Tibial artery (tissue), 4 donors: ENCODE data around the gene OXCT1.
"Not testable (repeated sequence)": the region's sequence is repeated elsewhere in the genome, so short reads cannot be mapped to it uniquely, and the experiment has no call there.

Source experiments
- DNase-seq, 2 donors: peaks; one replicate each; pipeline ENCODE4 v3.0.0-alpha.2; 2019
- H3K27ac ChIP-seq, 2 donors: fragments of 200-600 bp; sonication (generic) in 1 of 2; 1 replicate in 1 of 2; 2 replicates in 1 of 2; pipeline ENCODE4 v1.5.1; 2018 to 2019; ENCODE audit warnings: mild to moderate bottlenecking in 1 of 2
- H3K27me3 ChIP-seq, 2 donors: fragments of 200-600 bp; sonication (generic) in 1 of 2; one replicate each; pipeline versions ENCODE4 v1.5.1 to v1.6.0; 2016 to 2019
- H3K36me3 ChIP-seq, 3 donors: fragments of 200-600 bp; sonication (generic) in 2 of 3; one replicate each; pipeline ENCODE4 v1.5.1; 2016 to 2019; ENCODE audit warnings: mild to moderate bottlenecking in 2 of 3
- H3K4me1 ChIP-seq, 4 donors: fragments of 200-600 bp; sonication (generic) in 2 of 4; 1 replicate in 3 of 4; 2 replicates in 1 of 4; pipeline ENCODE4 v1.5.1; 2016 to 2019
- H3K4me3 ChIP-seq, 2 donors: fragments of 200-600 bp; sonication (generic) in 1 of 2; 1 replicate in 1 of 2; 2 replicates in 1 of 2; pipeline ENCODE4 v1.5.1; 2018 to 2019; ENCODE audit warnings: mild to moderate bottlenecking in 2 of 2
- H3K9me3 ChIP-seq, 3 donors: fragments of 200-600 bp; sonication (generic) in 1 of 3; one replicate each; pipeline ENCODE4 v1.5.1; 2016 to 2019
- intact Hi-C: fragments of 100-400 bp; cut with DNase I; formaldehyde crosslinking; loops from one replicate; pipeline ENCODE4 v1.15.0; 2023; ENCODE audit warnings: low total_unique reads
- TF ChIP-seq, protein P1 (sequence below), 2 experiments: fragments of 200-600 bp in 1 of 2; fragments of 450-650 bp in 1 of 2; IDR thresholded peaks; one replicate each; pipeline ENCODE4 v1.5.1; 2017 to 2019; ENCODE audit warnings: antibody characterized with exemption in 2 of 2, mild to moderate bottlenecking in 1 of 2, moderate library complexity in 1 of 2

OXCT1 gene

DNA sequence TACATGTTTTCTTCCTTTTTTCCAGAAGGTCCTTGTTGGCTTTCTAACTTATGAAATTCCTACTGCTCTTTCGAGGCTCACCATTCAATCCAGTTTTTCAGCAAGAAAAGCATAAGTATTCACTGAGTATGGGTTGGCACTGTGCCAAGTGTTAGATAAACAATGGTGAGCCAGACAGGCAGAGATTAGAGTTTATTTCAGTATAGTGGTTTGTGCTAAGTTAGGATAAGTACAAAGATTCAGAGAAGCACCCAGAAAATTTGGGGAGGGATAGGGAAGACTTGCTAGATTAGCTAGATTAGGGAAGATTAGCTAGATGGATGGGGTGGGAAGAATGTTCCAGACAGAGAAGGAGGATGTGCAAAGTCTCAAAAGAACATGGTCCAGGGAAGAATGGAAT, 122.9 kb downstream of the OXCT1 start:
- Histone ChIP-seq H3K9me3 (no peaks in the 10 kb centered on the region), H3K4me1 (peaks cover 0 to 13% (median 4%) of the 10 kb centered on the region in 4 donors), H3K4me3 (no peak overlapping the region), H3K27ac (no peak overlapping the region), H3K36me3 (peaks cover 0 to 13% (median 0%) of the 10 kb centered on the region in 3 donors), H3K27me3 (no peaks in the 10 kb centered on the region)
- intact Hi-C loops = no loop called here
- TF ChIP-seq, protein P1, sequence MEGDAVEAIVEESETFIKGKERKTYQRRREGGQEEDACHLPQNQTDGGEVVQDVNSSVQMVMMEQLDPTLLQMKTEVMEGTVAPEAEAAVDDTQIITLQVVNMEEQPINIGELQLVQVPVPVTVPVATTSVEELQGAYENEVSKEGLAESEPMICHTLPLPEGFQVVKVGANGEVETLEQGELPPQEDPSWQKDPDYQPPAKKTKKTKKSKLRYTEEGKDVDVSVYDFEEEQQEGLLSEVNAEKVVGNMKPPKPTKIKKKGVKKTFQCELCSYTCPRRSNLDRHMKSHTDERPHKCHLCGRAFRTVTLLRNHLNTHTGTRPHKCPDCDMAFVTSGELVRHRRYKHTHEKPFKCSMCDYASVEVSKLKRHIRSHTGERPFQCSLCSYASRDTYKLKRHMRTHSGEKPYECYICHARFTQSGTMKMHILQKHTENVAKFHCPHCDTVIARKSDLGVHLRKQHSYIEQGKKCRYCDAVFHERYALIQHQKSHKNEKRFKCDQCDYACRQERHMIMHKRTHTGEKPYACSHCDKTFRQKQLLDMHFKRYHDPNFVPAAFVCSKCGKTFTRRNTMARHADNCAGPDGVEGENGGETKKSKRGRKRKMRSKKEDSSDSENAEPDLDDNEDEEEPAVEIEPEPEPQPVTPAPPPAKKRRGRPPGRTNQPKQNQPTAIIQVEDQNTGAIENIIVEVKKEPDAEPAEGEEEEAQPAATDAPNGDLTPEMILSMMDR (IDR thresholded peaks at IDR 0.05) = no peak
- DNase-seq = no peak

DNA sequence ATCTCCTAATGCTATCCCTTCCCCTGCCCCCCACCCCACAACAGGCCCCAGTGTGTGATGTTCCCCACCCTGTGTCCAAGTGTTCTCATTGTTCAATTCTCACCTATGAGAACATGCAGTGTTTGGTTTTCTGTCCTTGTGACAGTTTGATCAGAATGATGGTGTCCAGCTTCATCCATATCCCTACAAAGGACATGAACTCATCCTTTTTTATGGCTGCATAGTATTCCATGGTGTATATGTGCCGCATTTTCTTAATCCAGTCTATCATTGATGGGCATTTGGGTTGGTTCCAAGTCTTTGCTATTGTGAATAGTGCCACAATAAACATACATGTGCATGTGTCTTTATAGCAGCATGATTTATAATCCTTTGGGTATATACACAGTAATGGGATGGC, 127.6 kb downstream of the OXCT1 start:
- H3K27me3 ChIP-seq, H3K27ac ChIP-seq, H3K4me3 ChIP-seq, intact Hi-C loops, H3K4me1 ChIP-seq, H3K9me3 ChIP-seq, DNase-seq: not testable (repeated sequence)
- H3K36me3 ChIP-seq = peaks cover 18 to 32% (median 27%) of the 10 kb centered on the region in 3 donors

DNA sequence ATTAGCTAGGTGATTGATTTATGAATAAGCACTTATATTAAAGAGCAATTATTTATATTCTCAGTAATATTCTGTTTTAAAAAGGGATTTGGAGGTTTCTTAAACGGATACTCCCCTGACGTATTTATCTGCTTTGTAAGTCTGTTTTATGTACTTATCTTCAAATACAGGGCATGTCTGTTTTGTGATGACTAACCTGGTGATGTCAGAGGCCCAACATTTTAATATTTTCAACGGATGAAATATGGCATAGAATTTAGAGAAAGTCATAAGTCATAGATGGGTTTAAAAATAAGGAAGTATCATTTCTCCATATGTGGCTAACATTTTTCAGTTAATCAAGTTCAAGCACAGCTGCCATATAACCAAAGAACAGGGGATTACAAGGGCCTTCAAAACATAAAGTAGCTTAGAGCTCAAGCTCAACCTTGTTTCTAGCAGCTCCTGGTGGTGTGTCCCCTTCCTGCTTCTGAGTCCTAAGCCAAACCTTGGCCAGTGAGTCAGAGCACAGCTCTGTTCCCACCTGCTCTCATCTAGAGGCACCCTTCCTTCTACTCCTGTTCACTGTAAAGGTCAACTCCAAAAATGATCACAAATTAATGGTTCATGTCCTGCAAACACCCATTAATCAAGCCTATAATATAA, 131.4 kb downstream of the OXCT1 start:
- TF ChIP-seq, protein P1 (IDR thresholded peaks at IDR 0.05) = no peak
- peaks cover 23 to 43% (median 29%) of the 10 kb centered on the region in 3 donors for H3K36me3 ChIP-seq
- intact Hi-C loops = no loop called here
- H3K9me3 ChIP-seq = no peaks in the 10 kb centered on the region
- no peak overlapping the region for H3K4me3 ChIP-seq
- DNase-seq = no peak
- H3K27me3 ChIP-seq = no peaks in the 10 kb centered on the region
- no peak overlapping the region for H3K27ac ChIP-seq
- H3K4me1 ChIP-seq = no peaks in the 10 kb centered on the region

DNA sequence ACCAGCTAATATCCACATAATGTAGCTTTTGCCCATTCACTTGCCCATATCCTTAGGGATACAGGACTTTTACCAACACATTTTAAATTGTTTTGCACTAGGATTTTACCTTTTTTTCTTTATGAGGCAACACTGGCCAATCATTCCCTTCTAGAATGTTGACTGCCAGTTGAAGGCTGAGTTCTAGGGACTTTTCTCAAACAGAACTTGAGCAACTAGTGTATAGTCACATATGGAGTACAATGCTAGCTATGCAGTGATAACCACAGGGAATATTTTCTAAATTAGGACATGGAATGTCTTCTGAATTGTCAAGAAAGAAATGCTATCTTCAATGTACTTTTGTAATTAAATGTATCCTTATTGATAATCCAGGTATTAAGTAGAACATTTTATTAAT, 133.6 kb downstream of the OXCT1 start:
- Histone ChIP-seq H3K27ac (no peak overlapping the region), H3K4me1 (no peaks in the 10 kb centered on the region), H3K36me3 (peaks cover 23 to 43% (median 29%) of the 10 kb centered on the region in 3 donors), H3K27me3 (no peaks in the 10 kb centered on the region), H3K9me3 (no peaks in the 10 kb centered on the region), H3K4me3 (no peak overlapping the region)
- intact Hi-C loops = no loop called here
- TF ChIP-seq, protein P1 (IDR thresholded peaks at IDR 0.05) = no peak
- DNase-seq = no peak

DNA sequence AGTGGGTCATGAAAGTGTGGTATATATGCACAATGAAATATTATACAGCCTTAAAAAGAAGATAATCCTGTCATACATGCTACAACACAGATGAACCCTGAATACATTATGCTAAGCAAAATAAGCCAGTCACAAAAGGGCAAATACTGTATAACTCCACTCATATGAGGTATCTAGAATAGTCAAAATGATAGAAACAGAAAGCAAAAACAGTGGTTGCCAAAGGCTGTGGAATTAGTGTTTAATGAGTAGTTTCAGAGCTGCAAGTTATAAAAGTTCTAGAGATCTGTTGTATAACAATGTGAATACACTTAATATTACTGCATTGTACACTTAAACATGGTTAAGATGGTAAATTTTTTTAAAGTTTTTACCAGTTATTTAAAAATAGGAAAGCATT, 135.0 kb downstream of the OXCT1 start:
- no peak for DNase-seq
- Histone ChIP-seq H3K4me3 (no peak overlapping the region), H3K27me3 (no peaks in the 10 kb centered on the region), H3K9me3 (no peaks in the 10 kb centered on the region), H3K36me3 (peaks cover 29 to 41% (median 34%) of the 10 kb centered on the region in 3 donors), H3K4me1 (no peaks in the 10 kb centered on the region), H3K27ac (no peak overlapping the region)
- intact Hi-C loops = no loop called here
- TF ChIP-seq, protein P1 (IDR thresholded peaks at IDR 0.05) = no peak

DNA sequence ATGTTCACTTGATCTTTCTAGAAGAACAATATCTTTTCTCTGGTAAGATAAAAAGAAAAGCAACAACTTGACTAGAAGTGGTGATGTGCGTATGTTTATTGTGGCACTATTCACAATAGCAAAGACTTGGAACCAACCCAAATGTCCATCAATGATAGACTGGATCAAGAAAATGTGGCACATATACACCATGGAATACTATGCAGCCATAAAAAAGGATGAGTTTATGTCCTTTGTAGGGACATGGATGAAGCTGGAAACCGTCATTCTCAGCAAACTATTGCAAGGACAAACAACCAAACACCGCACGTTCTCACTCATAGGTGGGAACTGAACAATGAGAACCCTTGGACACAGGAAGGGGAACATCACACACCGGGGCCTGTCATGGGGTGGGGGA, 140.8 kb downstream of the OXCT1 start:
- H3K27ac ChIP-seq, H3K4me1 ChIP-seq, DNase-seq, H3K27me3 ChIP-seq, intact Hi-C loops, H3K9me3 ChIP-seq, H3K4me3 ChIP-seq: not testable (repeated sequence)
- peaks cover 8 to 22% (median 10%) of the 10 kb centered on the region in 3 donors for H3K36me3 ChIP-seq

DNA sequence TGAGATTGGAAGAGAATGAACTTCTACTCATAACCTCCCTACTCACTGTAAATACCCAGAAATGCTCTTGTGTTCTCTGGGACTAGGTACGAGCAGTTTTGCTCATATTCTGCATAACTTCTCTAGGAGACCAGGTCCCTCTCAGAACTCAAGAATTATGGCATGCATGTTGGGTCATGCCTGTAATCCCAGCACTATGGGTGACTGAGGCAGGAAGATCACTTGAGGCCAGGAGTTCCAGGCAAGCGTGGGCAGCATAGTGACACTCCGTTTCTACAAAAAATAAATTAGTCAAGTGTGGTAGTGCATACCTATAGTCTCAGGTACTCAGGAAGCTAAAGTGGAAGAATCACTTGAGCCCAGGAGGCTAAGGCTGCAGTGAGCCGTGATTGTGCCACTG, 141.9 kb downstream of the OXCT1 start:
- Histone ChIP-seq H3K4me1 (no peaks in the 10 kb centered on the region), H3K9me3 (no peaks in the 10 kb centered on the region), H3K36me3 (peaks cover 8 to 22% (median 10%) of the 10 kb centered on the region in 3 donors), H3K27ac (no peak overlapping the region), H3K27me3 (no peaks in the 10 kb centered on the region), H3K4me3 (no peak overlapping the region)
- intact Hi-C loops = no loop called here
- TF ChIP-seq, protein P1 (IDR thresholded peaks at IDR 0.05) = no peak
- no peak for DNase-seq
